HL-60 (cell line): Measurements from ENCODE around the gene ENDOD1.

Experiments used
- CTCF ChIP-seq: IDR thresholded peaks from one replicate; pipeline ENCODE4 v1.5.1; 2011; ENCODE audit warnings: low read length, control low read depth, inconsistent platforms; ENCODE audit not compliant: insufficient read depth
- GABPA ChIP-seq: IDR thresholded peaks from 2 replicates; pipeline ENCODE4 v1.6.1; 2012; ENCODE audit warnings: low read depth

GRCh38 chr11:95088946-95089619 is 563 bp upstream of the ENDOD1 start:
- no peak for TF ChIP-seq CTCF
- no peak for TF ChIP-seq GABPA
